ENCODE data around the gene PRSS38.

The PRSS38 gene

GRCh38 chr1:227785094-227785804 is 30.2 kb upstream of the PRSS38 start:
- TF ChIP-seq CTCF (IDR thresholded peaks at IDR 0.05; ENCODE audit: extremely low read depth, insufficient read depth, missing control alignments), result no peak
- no peak for DNase-seq (ENCODE audit: low spot score)
- in situ Hi-C loops (cut with MboI; ENCODE audit: low pct_unique_long_range_greater_than_20kb, low sequenced_read_pairs, unreplicated experiment), result no loop called here

- in situ Hi-C loops (cut with MboI; ENCODE audit: low pct_unique_long_range_greater_than_20kb, low sequenced_read_pairs, unreplicated experiment), result no loop called here
- no peak for TF ChIP-seq CTCF (IDR thresholded peaks at IDR 0.05; ENCODE audit: extremely low read depth, insufficient read depth, missing control alignments)
- DNase-seq (ENCODE audit: low spot score), result no peak
Measured at GRCh38 chr1:227785805-227786671, 29.4 kb upstream of the PRSS38 start.

DNA sequence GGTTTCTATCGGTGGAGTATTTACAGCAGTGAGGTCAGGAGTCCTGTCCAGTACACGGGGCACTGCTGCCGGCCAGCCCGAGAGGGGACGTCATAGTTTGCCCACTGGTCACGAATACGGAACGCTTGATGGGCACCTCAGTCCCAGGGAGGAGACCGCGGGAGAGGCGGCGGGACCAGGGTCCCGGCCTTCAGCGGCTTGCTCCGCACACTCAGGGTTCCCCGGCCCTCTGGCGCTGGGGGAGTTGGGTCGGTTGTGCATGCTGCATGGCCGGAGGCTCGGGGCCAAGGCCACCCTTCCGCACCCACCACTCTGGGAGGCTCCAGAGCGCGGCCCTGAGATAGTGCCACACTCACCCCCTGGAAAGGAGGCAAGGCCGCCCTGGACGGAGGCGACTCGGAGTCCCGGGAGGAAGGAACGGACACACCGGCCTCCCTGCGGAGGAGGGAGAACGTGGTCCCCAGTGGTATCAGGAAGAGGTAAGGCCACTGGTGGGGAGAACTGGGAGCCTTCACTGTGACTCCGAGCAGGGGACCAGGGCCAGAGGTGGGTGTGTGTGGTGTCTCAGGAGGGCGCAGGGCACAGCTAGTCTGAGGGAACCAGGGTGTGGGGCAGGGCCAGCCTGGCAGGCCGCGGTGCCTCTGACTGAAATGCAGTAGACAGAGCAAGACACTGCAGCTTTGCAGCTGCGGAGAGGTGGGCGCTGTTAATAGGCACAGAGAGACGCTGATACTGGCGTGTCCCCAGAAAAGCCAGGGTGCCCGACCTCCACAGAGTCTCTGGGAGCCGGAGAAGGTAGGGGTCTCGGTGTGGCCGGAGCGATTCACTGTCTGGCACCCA is 28.6 kb upstream of the PRSS38 start:
- in situ Hi-C loops (cut with MboI; ENCODE audit: low pct_unique_long_range_greater_than_20kb, low sequenced_read_pairs, unreplicated experiment), result no loop called here
- TF ChIP-seq CTCF (IDR thresholded peaks at IDR 0.05; ENCODE audit: extremely low read depth, insufficient read depth, missing control alignments), result no peak
- DNase-seq (ENCODE audit: low spot score), result no peak

GRCh38 chr1:227787513-227788270 is 27.8 kb upstream of the PRSS38 start:
- TF ChIP-seq CTCF (IDR thresholded peaks at IDR 0.05; ENCODE audit: extremely low read depth, insufficient read depth, missing control alignments), result no peak
- peak; percentile 98 for DNase-seq (ENCODE audit: low spot score)
- in situ Hi-C loops (cut with MboI; ENCODE audit: low pct_unique_long_range_greater_than_20kb, low sequenced_read_pairs, unreplicated experiment), result no loop called here

- in situ Hi-C loops (cut with MboI; ENCODE audit: low pct_unique_long_range_greater_than_20kb, low sequenced_read_pairs, unreplicated experiment), result no loop called here
- peak; percentile 85 for DNase-seq (ENCODE audit: low spot score)
- no peak for TF ChIP-seq CTCF (IDR thresholded peaks at IDR 0.05; ENCODE audit: extremely low read depth, insufficient read depth, missing control alignments)
Measured at GRCh38 chr1:227788271-227789083, 27.0 kb upstream of the PRSS38 start.
